ENCODE results near the gene JAK3. TPM values are rescaled to one million over a fixed set of nuclear protein-coding genes. Genes with fewer than 3 reads are reported as not detected.

JAK3 gene
- total and polyA plus RNA-seq, 4 experiments from 2014 or later = 74.6 to 135 (median 114) TPM

GRCh38 chr19:17831419-17831888 lies 16.3 kb downstream of the JAK3 start:
- H3K27ac ChIP-seq (ENCODE audit: low read depth, low read length) = peak overlapping the region; percentile 6
- ChIA-PET CTCF (ENCODE audit: partially characterized antibody) (interaction anchor here (2.3 kb wide), 1 partner anchor 129 kb away, joined by 5 read pairs; no protein-coding TSS in a partner anchor), POLR2A (ENCODE audit: partially characterized antibody) (interaction anchor here (1.0 to 1.4 kb wide), 2 partner anchors 8 to 19 kb away, joined by 3 read pairs; no protein-coding TSS in a partner anchor)
- no peak overlapping the region for H3K4me3 ChIP-seq (ENCODE audit: low read length in 2 of 2)
- no peak overlapping the region for H3K27ac Mint-ChIP-seq
- peaks cover 8 to 16% (median 10%) of the 10 kb centered on the region in 4 donors for H3K4me1 Mint-ChIP-seq
- H3K27me3 ChIP-seq (ENCODE audit: insufficient read depth, low read length) = no peaks in the 10 kb centered on the region
- no peak overlapping the region for H3K4me3 Mint-ChIP-seq
- no peaks in the 10 kb centered on the region for H3K4me1 ChIP-seq (ENCODE audit: insufficient read depth, low read length)
- H3K9me3 ChIP-seq (ENCODE audit: control insufficient read depth in 1 of 2, low read length in 2 of 2) = no peaks in the 10 kb centered on the region
- peaks cover 47 to 69% of the 10 kb centered on the region in 2 donors for H3K36me3 Mint-ChIP-seq
- DNase-seq = no peak
- no peaks in the 10 kb centered on the region for H3K27me3 Mint-ChIP-seq
- peaks cover 73% of the 10 kb centered on the region for H3K36me3 ChIP-seq (ENCODE audit: insufficient read depth, low read length)
- intact Hi-C loops (cut with micrococcal nuclease) = no loop called here
- H3K9me3 Mint-ChIP-seq = peaks cover 0 to 3% (median 0%) of the 10 kb centered on the region in 8 donors

- Mint-ChIP-seq H3K36me3 (peaks cover 41 to 64% of the 10 kb centered on the region in 2 donors), H3K27me3 (no peaks in the 10 kb centered on the region), H3K9me3 (peaks cover 0 to 3% (median 0%) of the 10 kb centered on the region in 8 donors), H3K4me1 (peaks cover 6 to 11% (median 9%) of the 10 kb centered on the region in 4 donors), H3K4me3 (no peak overlapping the region), H3K27ac (peak overlapping the region in 2 of 7 donors; percentile 55 to 57)
- Histone ChIP-seq H3K4me1 (ENCODE audit: insufficient read depth, low read length) (no peaks in the 10 kb centered on the region), H3K27ac (ENCODE audit: low read depth, low read length) (peak overlapping the region; percentile 6), H3K27me3 (ENCODE audit: insufficient read depth, low read length) (no peaks in the 10 kb centered on the region), H3K36me3 (ENCODE audit: insufficient read depth, low read length) (peaks cover 67% of the 10 kb centered on the region), H3K9me3 (ENCODE audit: control insufficient read depth in 1 of 2, low read length in 2 of 2) (no peaks in the 10 kb centered on the region), H3K4me3 (ENCODE audit: low read length in 2 of 2) (no peak overlapping the region)
- CTCF ChIA-PET (ENCODE audit: partially characterized antibody) = no interaction called here
- intact Hi-C loops (cut with micrococcal nuclease) = no loop called here
- peak; percentile 27 to 59 (median 37) for DNase-seq
- POLR2A ChIA-PET (ENCODE audit: partially characterized antibody) = interaction anchor here (1.0 to 1.5 kb wide), 2 partner anchors 20 to 29 kb away, joined by 3 read pairs; partner anchors contain the start of gene RPL18A
Observed at GRCh38 chr19:17830567-17831418, 17.0 kb downstream of the JAK3 start.

- no peak overlapping the region for H3K4me3 ChIP-seq (ENCODE audit: low read length in 2 of 2)
- peak overlapping the region in 2 of 7 donors; percentile 42 to 55 for H3K27ac Mint-ChIP-seq
- POLR2A ChIA-PET (ENCODE audit: partially characterized antibody) = interaction anchor here (0.6 to 1.5 kb wide), 3 partner anchors 9 to 30 kb away, joined by 3 read pairs; partner anchors contain the start of genes INSL3 and RPL18A
- peaks cover 0 to 3% (median 0%) of the 10 kb centered on the region in 8 donors for H3K9me3 Mint-ChIP-seq
- H3K27ac ChIP-seq (ENCODE audit: low read depth, low read length) = no peak overlapping the region
- H3K27me3 Mint-ChIP-seq = no peaks in the 10 kb centered on the region
- H3K27me3 ChIP-seq (ENCODE audit: insufficient read depth, low read length) = no peaks in the 10 kb centered on the region
- H3K9me3 ChIP-seq (ENCODE audit: control insufficient read depth in 1 of 2, low read length in 2 of 2) = no peaks in the 10 kb centered on the region
- H3K36me3 ChIP-seq (ENCODE audit: insufficient read depth, low read length) = peaks cover 59% of the 10 kb centered on the region
- CTCF ChIA-PET (ENCODE audit: partially characterized antibody) = no interaction called here
- no peaks in the 10 kb centered on the region for H3K4me1 ChIP-seq (ENCODE audit: insufficient read depth, low read length)
- no peak for DNase-seq
- H3K4me3 Mint-ChIP-seq = no peak overlapping the region
- intact Hi-C loops (cut with micrococcal nuclease) = no loop called here
- peaks cover 37 to 59% of the 10 kb centered on the region in 2 donors for H3K36me3 Mint-ChIP-seq
- H3K4me1 Mint-ChIP-seq = peaks cover 0 to 4% (median 3%) of the 10 kb centered on the region in 4 donors
Observed at GRCh38 chr19:17829855-17830566, 17.8 kb downstream of the JAK3 start.

- Histone ChIP-seq H3K27me3 (ENCODE audit: insufficient read depth, low read length) (no peaks in the 10 kb centered on the region), H3K36me3 (ENCODE audit: insufficient read depth, low read length) (peaks cover 34% of the 10 kb centered on the region), H3K9me3 (ENCODE audit: control insufficient read depth in 1 of 2, low read length in 2 of 2) (no peaks in the 10 kb centered on the region), H3K4me3 (ENCODE audit: low read length in 2 of 2) (no peak overlapping the region), H3K27ac (ENCODE audit: low read depth, low read length) (no peak overlapping the region), H3K4me1 (ENCODE audit: insufficient read depth, low read length) (no peaks in the 10 kb centered on the region)
- peaks cover 0 to 3% (median 0%) of the 10 kb centered on the region in 8 donors for H3K9me3 Mint-ChIP-seq
- no peak overlapping the region for H3K4me3 Mint-ChIP-seq
- peaks cover 0 to 5% (median 2%) of the 10 kb centered on the region in 4 donors for H3K4me1 Mint-ChIP-seq
- H3K27ac Mint-ChIP-seq = peak overlapping the region in 1 of 7 donors; percentile 41
- no peak for DNase-seq
- peaks cover 17 to 41% of the 10 kb centered on the region in 2 donors for H3K36me3 Mint-ChIP-seq
- H3K27me3 Mint-ChIP-seq = no peaks in the 10 kb centered on the region
- intact Hi-C loops (cut with micrococcal nuclease) = no loop called here
- CTCF ChIA-PET (ENCODE audit: partially characterized antibody) = interaction anchor here (1.0 kb wide), 1 partner anchor 84 kb away, joined by 3 read pairs; no protein-coding TSS in a partner anchor
- POLR2A ChIA-PET (ENCODE audit: partially characterized antibody) = interaction anchor here (0.8 kb wide), 1 partner anchor 16 kb away, joined by 3 read pairs; no protein-coding TSS in a partner anchor
Observed at GRCh38 chr19:17826508-17827056, 21.2 kb downstream of the JAK3 start.

- Mint-ChIP-seq H3K27ac (peak overlapping the region in 4 of 7 donors; percentile 42 to 81 (median 78)), H3K4me1 (peaks cover 0 to 5% (median 2%) of the 10 kb centered on the region in 4 donors), H3K9me3 (no peaks in the 10 kb centered on the region), H3K27me3 (no peaks in the 10 kb centered on the region), H3K4me3 (no peak overlapping the region), H3K36me3 (peaks cover 13 to 26% of the 10 kb centered on the region in 2 donors)
- Histone ChIP-seq H3K27me3 (ENCODE audit: insufficient read depth, low read length) (no peaks in the 10 kb centered on the region), H3K4me3 (ENCODE audit: low read length in 2 of 2) (no peak overlapping the region), H3K36me3 (ENCODE audit: insufficient read depth, low read length) (peaks cover 16% of the 10 kb centered on the region), H3K27ac (ENCODE audit: low read depth, low read length) (no peak overlapping the region), H3K9me3 (ENCODE audit: control insufficient read depth in 1 of 2, low read length in 2 of 2) (no peaks in the 10 kb centered on the region), H3K4me1 (ENCODE audit: insufficient read depth, low read length) (no peaks in the 10 kb centered on the region)
- intact Hi-C loops (cut with micrococcal nuclease) = no loop called here
- ChIA-PET POLR2A (ENCODE audit: partially characterized antibody) (interaction anchor here (0.7 to 1.4 kb wide), 5 partner anchors 8 to 75 kb away, joined by 3 to 4 read pairs (median 3); partner anchors contain the start of genes JAK3 and RPL18A), CTCF (ENCODE audit: partially characterized antibody) (interaction anchor here (0.9 to 1.2 kb wide), 2 partner anchors 33 to 328 kb away, joined by 3 read pairs; no protein-coding TSS in a partner anchor)
- DNase-seq = no peak
Observed at GRCh38 chr19:17824339-17824738, 23.4 kb downstream of the JAK3 start.

GRCh38 chr19:17821190-17821589 lies 26.6 kb downstream of the JAK3 start, which contains the start of gene INSL3:
Gene INSL3 (minus strand): TSS chr19:17821519. CDS start chr19:17821506, 13 bp downstream.
- Mint-ChIP-seq H3K27me3 (no peaks in the 10 kb centered on the region), H3K27ac (no peak within 1 kb of the TSS), H3K4me3 (no peak within 1 kb of the TSS), H3K4me1 (peaks cover 0 to 2% (median under 1%) of the 10 kb centered on the region in 4 donors), H3K9me3 (no peaks in the 10 kb centered on the region), H3K36me3 (peaks cover 7 to 10% of the 10 kb centered on the region in 2 donors)
- H3K27me3 ChIP-seq (ENCODE audit: insufficient read depth, low read length) = no peaks in the 10 kb centered on the region
- no peak for DNase-seq
- H3K9me3 ChIP-seq (ENCODE audit: control insufficient read depth in 1 of 2, low read length in 2 of 2) = no peaks in the 10 kb centered on the region
- no peaks in the 10 kb centered on the region for H3K36me3 ChIP-seq (ENCODE audit: insufficient read depth, low read length)
- ChIA-PET CTCF (ENCODE audit: partially characterized antibody) (no interaction called here), POLR2A (ENCODE audit: partially characterized antibody) (interaction anchor here (0.6 to 2.5 kb wide), 2 partner anchors 9 to 18 kb away, joined by 3 to 8 read pairs; no protein-coding TSS in a partner anchor)
- H3K4me3 ChIP-seq (ENCODE audit: low read length in 2 of 2) = no peak within 1 kb of the TSS
- H3K27ac ChIP-seq (ENCODE audit: low read depth, low read length) = no peak within 1 kb of the TSS
- H3K4me1 ChIP-seq (ENCODE audit: insufficient read depth, low read length) = no peaks in the 10 kb centered on the region
- intact Hi-C loops (cut with micrococcal nuclease) = no loop called here

Data from CD4-positive, alpha-beta memory T cell (primary cell).